HL-60/S4 treated with retinoic acid at 250 ng/mL for 4 days and 3 days (cell line): ENCODE data around the gene GRAP2.

Experiments used
- in situ Hi-C: fragments of 300-500 bp; cut with MboI; formaldehyde crosslinking; loops from 2 replicates; pipeline ENCODE4 v1.7.0; 2022; ENCODE audit warnings: low sequenced_read_pairs

The GRAP2 gene

DNA sequence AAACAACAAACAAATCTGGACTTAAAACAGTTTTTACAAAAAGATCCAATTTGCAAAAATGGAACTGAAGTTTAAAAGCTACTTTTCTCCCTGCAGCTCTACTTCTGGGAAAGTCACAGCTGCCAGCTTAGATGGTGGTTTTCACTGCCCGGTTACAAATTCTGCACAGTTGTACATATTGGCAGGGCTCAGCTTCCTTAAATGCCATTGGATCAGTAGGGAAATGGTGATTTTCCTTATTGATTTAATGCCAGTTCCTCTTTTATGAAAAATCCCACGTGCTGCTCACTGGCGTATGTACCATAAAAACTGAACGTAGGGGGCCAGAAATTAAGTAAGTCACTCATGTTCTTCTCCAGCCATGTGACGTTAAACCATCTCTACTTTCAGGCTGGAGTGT is 22.8 kb downstream of the GRAP2 start:
- in situ Hi-C loops = no loop called here

DNA sequence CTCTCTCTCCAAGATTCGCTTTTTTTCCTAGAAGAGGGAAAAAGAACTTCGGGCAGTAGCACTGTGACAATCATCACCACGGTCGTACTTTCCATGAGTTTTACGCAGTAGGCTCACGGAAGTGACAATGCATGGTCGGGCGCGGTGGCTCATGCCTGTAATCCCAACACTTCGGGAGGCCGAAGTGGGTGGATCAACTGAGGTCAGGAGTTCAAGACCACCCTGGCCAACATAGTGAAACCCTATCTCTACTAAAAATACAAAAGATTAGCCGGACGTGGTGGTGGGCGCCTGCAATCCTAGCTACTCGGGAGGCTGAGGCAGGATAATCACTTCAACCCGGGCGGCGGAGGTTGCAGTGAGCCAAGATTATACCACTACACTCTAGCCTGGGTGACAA is 23.4 kb downstream of the GRAP2 start:
- in situ Hi-C loops = no loop called here

DNA sequence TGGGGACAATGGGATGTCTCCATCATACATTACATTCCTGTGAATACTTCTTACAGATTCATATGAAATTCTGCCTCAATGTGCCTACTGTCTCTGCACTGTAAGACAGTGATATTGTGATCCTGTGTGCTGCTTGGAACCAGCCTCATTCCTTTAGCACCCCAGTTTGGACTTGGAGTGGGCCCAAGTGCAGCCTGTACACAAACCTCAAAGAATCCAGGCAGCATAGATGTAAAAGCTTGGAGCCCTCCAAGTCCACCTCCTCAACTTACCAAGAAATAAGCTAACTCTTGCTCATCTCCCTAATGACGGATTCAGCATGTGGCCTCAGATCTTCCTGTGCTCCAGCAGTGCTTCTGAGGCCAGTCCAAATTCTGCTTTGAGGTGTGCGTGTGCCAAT is 24.4 kb downstream of the GRAP2 start:
- in situ Hi-C loops = no loop called here

DNA sequence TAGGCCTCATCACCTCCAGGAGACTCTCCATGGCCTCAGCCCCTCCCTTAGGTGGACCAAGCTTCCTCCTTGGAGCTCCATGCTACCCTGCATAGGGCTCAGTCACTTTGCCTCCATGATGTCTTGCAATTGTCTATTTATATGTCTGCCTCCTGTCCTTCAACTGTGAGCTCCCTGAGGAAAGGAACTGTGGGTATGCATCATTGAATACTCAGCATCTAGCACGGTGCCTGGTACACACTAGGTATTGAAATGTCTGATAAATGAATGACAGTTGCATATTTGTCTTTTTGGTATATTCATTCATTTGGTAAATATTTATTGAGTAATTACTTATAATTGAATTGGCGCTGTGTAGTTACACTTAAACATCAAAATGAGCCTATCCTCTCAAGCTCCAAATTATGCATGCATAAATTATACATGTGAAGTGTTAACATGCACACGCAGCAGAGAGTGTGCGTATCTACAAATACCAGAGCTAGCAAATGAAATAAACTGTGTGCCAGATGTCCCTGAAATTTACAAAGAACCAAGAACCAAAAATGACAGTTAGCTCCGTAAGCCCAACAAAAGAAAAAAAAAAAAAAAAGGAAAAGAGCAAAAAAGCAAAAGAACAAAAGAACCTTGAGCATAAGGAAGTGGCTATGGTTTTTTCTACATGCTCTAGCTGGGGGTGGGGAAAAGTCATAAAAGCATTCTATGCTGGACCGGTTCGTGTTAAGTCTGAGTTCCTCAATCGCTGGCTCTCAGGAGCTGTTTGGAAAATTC is 25.2 kb downstream of the GRAP2 start:
- in situ Hi-C loops = no loop called here

- in situ Hi-C loops = no loop called here
These were observed 25.9 kb downstream of the GRAP2 start for GRCh38 chr22:39926753-39927152.

DNA sequence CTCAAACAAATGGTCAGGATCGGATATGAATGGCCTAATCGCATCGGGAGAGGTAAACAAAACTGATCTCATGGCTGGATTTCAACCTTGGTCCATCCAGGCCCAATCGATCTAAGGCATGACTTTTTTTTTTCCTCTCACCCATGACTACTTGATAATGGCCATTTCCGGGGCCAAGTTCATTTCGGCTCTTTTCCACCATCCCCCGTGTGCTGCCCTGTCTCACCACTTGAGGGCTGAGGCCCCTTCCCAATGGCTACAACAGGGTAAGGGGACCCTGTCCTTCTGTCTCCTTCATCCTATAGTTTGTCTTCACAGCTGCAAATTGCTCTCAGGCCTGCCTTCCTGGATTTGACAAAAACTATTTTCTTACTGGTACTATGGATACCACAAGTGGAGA is 26.7 kb downstream of the GRAP2 start:
- in situ Hi-C loops = no loop called here

DNA sequence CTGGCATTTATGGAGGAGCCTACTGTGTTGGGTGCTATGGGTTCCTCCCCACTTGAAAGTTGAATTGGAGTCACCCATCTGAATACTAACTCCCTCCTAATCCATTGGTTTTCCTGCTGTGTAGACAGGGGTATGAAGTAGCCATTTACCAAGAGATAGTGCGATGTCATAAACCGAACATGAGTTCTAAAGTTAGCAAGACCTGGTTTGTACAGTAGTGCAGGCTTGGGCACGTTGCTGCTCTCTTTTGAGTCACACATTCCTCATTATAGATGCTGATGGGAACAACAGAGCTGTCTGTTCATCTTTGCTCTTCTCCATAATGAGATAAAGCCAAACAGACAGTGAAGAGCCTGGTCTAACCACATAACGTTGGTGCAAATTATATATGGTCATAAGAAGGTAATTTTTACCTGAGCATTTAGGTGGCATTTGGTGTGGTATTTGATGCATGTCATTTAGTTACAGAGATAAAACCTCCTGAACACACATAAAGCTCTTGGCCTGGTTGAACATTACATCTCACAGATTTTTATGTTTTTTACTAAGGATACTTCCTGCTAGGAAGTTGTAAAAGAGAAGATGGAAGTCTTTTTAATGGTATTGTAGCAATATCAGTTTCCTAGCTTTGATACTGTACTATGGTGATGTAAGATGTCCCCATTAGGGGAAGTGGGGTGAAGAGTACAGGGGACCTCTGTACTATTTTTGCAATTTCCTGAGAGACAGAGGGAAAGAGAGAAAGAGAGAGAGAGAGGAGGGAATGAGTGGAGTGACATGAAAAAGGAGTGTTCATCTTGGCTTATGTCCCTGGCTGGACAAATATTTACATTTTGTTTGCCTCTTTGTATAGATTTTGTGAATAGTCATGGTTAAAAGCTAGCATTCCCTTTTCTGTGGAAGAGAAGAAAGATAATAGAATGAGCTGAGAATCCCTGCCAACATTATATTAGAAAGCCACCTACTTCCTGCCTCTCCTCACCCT is 27.9 kb downstream of the GRAP2 start:
- in situ Hi-C loops = no loop called here

DNA sequence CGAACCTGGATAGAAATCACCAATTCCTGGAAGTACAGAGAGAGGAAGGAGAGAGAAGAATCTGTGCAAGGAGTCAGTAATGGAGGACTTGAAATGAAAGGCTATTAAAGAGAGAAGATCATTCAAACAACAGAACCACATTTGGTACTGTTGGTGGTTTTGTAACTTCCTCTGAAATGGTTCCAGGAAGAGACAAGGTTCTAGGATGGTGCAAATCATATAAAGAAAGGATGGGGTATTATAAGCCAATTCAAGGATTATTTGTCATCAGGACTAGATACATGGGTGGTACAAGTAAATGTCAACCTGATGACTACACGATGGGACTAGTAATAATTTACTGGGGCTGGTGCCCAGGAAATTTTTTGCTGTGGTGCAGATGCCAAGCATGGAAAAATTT is 30.4 kb downstream of the GRAP2 start:
- in situ Hi-C loops = no loop called here

DNA sequence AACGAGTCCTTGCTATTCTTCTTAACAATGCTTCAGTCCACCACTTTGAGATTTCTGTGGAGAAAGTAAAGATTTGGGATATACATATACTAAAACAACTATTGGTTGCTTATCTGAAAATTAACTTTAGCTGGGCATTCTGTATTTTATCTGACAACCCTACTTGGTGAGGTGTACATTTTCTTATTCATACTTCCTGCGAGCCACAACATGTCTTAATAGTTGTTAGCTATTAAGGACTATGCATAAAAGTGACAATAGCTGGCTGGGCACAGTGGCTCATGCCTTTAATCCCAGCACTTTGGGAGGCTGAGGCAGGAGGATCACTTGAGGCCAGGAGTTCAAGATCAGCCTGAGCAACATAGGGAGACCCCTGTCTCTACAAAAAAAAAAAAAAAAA is 31.3 kb downstream of the GRAP2 start:
- in situ Hi-C loops = no loop called here

DNA sequence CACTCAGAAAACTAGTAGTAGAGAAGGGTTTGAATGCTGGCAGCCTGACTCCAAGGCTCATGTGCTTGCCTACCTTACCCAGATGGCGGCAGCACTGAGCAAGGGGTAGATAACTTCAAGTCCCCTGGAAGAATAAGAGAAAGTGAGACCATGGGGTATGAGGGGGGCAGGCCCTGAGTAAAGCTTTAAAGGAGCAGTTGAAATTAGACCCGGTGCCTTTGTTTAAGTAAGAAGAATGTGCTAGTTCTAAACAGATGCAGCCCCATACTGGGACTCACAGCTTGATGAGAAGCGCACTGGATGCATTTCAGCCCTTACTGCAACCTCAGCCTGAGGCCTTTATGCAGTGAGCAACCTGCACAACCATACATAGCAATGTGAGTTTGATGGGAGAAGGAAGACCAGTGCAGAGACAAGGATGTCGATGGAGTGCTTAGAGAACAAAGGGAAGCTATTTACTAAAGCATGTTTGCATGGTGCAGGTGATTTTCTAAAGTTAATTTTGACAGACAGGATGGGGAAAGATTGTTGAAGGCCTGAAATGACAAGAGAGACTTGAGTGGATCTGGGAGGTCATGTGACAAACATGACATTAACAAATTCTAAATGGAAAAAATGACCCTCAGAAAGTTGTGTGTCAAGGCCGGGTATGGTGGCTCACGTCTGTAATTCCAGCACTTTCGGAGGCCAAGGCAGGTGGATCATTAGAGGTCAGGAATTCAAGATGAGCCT is 32.2 kb downstream of the GRAP2 start:
- in situ Hi-C loops = no loop called here

GRCh38 chr22:39933741-39934140 is 32.9 kb downstream of the GRAP2 start:
- in situ Hi-C loops = no loop called here

DNA sequence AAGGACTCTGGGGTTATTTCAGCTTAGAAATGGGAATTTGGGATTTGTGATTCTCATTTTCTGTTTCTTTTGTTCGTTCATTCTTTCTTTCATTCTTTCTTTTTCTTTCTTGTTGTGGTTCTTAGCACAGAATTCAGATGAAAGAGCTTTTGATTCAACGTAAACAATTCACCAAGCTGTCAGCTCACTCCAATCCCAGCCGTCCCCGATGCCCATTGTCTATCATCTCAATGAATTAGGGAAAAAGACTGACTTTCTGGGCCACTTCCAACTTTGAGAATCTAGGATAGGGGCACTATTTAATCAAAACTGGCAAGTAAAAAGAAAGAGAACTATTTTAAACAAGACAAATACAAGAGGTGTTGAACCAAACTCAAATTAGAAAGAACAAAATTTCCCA is 34.2 kb downstream of the GRAP2 start:
- in situ Hi-C loops = no loop called here

- in situ Hi-C loops = no loop called here
These were observed 34.7 kb downstream of the GRAP2 start for GRCh38 chr22:39935612-39936011.

DNA sequence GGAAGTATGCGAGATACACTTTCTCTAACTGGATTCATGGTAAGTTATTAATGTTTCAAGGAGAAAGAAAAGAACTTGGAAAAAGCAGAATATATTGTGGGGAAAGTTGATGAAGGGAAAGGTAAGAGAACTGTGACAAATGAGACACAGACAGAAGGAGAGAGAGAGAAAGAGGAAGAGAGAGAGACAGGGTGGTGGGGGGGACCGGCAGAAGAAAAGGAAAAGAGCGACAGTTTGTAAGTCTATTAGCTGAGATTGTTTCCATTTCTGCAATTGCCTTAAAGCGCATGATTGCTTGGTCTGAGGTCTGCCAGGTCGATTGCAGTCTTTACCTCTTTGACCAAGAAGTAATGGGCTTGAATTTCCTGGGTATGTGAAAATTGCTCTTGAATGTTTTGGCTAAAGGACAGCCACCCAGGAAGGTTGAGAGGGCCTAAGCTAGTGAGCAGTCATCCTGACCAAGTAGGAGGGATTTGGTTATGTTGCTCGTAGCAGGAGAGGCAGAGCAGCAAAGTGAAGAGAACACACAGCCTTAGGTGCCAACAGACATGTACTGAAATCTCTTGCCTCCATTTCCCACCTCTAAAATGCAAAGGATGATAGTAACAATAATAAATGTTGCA is 35.8 kb downstream of the GRAP2 start:
- in situ Hi-C loops = no loop called here

GRCh38 chr22:39937906-39938305 is 37.0 kb downstream of the GRAP2 start:
- in situ Hi-C loops = no loop called here

DNA sequence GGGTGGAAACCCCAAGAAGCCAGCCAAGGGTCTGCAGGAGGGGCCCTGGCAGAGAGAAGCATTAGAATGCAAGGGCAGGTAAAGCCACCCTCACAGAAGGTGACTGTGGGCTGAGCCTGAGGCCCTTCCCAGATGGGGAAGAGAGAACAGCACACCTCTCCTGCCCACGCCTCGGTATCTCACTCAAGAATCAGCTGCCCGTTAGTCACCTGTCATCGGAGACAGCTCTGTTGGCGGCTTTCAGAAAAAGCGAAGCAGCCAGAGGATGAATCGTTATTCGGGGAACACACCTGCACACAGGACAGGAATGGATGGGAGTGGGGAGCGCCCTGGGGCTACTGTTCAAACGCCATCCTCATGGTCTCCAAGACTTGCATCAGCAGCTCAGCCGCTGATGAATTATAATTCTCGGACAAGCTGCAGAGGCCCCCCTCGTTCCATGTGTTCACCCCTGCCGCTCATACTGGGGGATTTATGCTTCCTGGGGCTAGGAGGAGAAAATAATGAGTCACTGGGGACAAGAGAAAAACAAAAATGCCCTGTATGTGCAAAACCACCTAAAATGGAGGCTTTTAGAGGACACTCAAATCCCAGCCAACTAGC is 37.7 kb downstream of the GRAP2 start:
- in situ Hi-C loops = no loop called here

GRCh38 chr22:39939830-39940229 is 38.9 kb downstream of the GRAP2 start:
- in situ Hi-C loops = no loop called here

DNA sequence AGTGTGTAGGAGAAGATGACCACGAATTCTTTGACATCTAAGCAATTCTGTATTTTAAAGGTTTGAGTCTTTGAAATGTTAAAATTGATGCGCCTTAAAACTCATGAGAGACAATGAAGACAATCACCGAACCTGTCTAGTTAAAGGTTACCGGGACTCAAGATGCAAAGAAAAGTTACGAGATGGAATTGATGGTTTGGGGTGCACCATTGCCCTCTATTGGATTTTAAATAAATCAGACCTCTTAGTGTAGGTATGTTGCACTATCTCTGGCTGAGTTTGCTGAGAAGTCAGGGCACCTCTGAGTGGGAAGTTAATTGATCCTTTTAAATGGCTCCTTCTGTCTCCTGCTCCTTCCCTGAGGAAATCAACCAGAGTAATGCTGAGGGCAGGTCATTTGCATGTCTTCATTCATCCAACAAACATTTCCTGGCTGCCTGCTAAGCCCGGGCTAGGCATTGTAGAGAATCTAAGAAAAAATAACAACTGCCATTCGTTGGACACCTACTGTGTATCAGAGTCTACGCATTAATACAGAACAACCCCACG is 39.9 kb downstream of the GRAP2 start:
- in situ Hi-C loops = no loop called here

- in situ Hi-C loops = no loop called here
These were observed 40.7 kb downstream of the GRAP2 start for GRCh38 chr22:39941601-39942000.
